HepG2 (cell line): ENCODE measurements around the gene CD300C.

Experiments
- ATF7-NPFF ChIP-seq: sonication (generic); formaldehyde crosslinking; IDR thresholded peaks from 2 replicates; pipeline ENCODE4 v1.8.1; 2023; ENCODE audit warnings: mild to moderate bottlenecking, low read depth, missing genetic modification reagents, moderate library complexity
- BCL3 ChIP-seq: sonication (generic); formaldehyde crosslinking; IDR thresholded peaks from 2 replicates; pipeline ENCODE4 v1.5.1; 2020; ENCODE audit warnings: mild to moderate bottlenecking, missing genetic modification reagents, moderate library complexity
- CEBPB ChIP-seq: IDR thresholded peaks from 2 replicates; pipeline ENCODE4 v1.6.1; 2011; ENCODE audit warnings: low read depth, low read length, improper control_type of control experiment, borderline replicate concordance
- CEBPG ChIP-seq: IDR thresholded peaks from 2 replicates; pipeline ENCODE4 v1.6.1; 2016
- DR1 ChIP-seq: sonication (generic); formaldehyde crosslinking; IDR thresholded peaks from 2 replicates; pipeline ENCODE4 v1.8.0; 2021; ENCODE audit warnings: mild to moderate bottlenecking, missing genetic modification reagents, inconsistent platforms
- MAFF ChIP-seq: IDR thresholded peaks from 2 replicates; pipeline ENCODE4 v1.6.1; 2011; ENCODE audit warnings: low read depth, low read length, improper control_type of control experiment
- MTA3 ChIP-seq: sonication (generic); formaldehyde crosslinking; IDR thresholded peaks from 2 replicates; pipeline ENCODE4 v1.4.0; 2020; ENCODE audit warnings: missing genetic modification reagents
- ZFX ChIP-seq: sonication (generic); formaldehyde crosslinking; IDR thresholded peaks from 2 replicates; pipeline ENCODE4 v1.4.0; 2020; ENCODE audit warnings: mild to moderate bottlenecking, low read depth, missing genetic modification reagents, moderate library complexity
- ZNF263 ChIP-seq: sonication (generic); formaldehyde crosslinking; IDR thresholded peaks from 2 replicates; pipeline ENCODE4 v1.4.0; 2020; ENCODE audit warnings: missing genetic modification reagents
- ZNF337 ChIP-seq: sonication (generic); formaldehyde crosslinking; IDR thresholded peaks from 2 replicates; pipeline ENCODE4 v1.5.1; 2020; ENCODE audit warnings: missing genetic modification reagents, low read depth, mild to moderate bottlenecking, borderline replicate concordance
- ZNF362 ChIP-seq: sonication (generic); formaldehyde crosslinking; IDR thresholded peaks from 2 replicates; pipeline ENCODE4 v1.4.0; 2020; ENCODE audit warnings: missing genetic modification reagents, mild to moderate bottlenecking, borderline replicate concordance
- TF ChIP-seq, protein P1 (sequence below): sonication (generic); formaldehyde crosslinking; IDR thresholded peaks from 2 replicates; pipeline ENCODE4 v1.5.0; 2020; ENCODE audit warnings: mild to moderate bottlenecking, missing genetic modification reagents, moderate library complexity
- TF ChIP-seq, protein P2 (sequence below): IDR thresholded peaks from 2 replicates; pipeline ENCODE4 v1.6.1; 2012; ENCODE audit warnings: inconsistent platforms
- TF ChIP-seq, protein P3 (sequence below): sonication (generic); formaldehyde crosslinking; IDR thresholded peaks from 2 replicates; pipeline ENCODE4 v1.4.0; 2020; ENCODE audit warnings: mild to moderate bottlenecking, missing genetic modification reagents

DNA sequence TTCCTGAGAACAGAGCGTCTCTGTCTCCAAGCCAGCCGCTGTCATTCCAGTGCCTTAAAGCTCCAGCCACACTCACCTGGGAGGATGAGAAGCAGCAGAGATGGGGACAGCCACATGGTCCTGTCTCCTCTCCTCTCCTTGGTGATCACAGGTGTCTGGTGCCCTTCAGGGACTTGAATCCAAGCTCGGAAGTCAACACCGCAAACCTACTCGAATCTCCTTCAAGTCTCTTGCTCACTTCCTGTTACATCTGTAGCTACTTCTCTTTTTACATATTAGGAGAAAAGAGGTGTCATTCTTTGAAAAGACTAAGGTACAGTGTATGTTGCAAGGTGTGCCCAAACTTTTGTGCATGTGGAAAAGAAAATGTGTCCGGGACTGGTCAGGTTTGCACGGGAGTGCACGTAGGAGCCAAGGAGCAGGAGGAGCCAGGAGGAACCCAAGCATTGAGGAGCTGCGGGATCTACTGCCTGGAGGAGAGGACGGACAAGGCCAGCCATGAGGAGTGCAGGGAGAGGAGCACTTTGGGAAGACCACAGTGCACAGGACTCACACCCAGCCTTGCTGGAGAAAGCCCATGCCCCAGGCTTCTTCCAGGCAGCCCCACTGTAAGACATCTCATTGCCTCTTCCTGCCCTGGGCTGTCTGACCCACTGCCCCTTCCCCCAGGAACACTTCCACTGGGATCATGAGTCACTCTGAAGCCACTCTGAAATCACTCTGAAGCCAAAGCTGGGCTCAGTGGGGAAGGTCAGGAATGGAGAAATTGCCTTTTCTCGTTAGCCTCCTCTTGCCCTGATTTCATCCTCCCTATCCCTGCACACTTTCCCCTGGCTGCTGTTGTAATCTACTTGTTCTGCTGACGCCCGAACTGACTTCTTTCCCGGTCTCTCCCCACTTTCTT lies 46.4 kb upstream of the CD300C start, which contains the start of gene CD300LD:
- no peak for TF ChIP-seq ZNF362 (CRISPR knock-in tag)
- no peak for TF ChIP-seq ZFX (CRISPR knock-in tag)
- TF ChIP-seq, protein P1, sequence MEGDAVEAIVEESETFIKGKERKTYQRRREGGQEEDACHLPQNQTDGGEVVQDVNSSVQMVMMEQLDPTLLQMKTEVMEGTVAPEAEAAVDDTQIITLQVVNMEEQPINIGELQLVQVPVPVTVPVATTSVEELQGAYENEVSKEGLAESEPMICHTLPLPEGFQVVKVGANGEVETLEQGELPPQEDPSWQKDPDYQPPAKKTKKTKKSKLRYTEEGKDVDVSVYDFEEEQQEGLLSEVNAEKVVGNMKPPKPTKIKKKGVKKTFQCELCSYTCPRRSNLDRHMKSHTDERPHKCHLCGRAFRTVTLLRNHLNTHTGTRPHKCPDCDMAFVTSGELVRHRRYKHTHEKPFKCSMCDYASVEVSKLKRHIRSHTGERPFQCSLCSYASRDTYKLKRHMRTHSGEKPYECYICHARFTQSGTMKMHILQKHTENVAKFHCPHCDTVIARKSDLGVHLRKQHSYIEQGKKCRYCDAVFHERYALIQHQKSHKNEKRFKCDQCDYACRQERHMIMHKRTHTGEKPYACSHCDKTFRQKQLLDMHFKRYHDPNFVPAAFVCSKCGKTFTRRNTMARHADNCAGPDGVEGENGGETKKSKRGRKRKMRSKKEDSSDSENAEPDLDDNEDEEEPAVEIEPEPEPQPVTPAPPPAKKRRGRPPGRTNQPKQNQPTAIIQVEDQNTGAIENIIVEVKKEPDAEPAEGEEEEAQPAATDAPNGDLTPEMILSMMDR: no peak
- no peak for TF ChIP-seq CEBPB
- TF ChIP-seq ZNF337 (CRISPR knock-in tag): no peak
- TF ChIP-seq, protein P2, sequence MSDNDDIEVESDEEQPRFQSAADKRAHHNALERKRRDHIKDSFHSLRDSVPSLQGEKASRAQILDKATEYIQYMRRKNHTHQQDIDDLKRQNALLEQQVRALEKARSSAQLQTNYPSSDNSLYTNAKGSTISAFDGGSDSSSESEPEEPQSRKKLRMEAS: no peak
- no peak for TF ChIP-seq ZNF263 (CRISPR knock-in tag)
- no peak for TF ChIP-seq CEBPG
- TF ChIP-seq MTA3 (CRISPR knock-in tag): no peak
- TF ChIP-seq MAFF: no peak
- no peak for TF ChIP-seq DR1 (CRISPR knock-in tag)
- no peak for TF ChIP-seq BCL3 (CRISPR knock-in tag)
- TF ChIP-seq, protein P3, sequence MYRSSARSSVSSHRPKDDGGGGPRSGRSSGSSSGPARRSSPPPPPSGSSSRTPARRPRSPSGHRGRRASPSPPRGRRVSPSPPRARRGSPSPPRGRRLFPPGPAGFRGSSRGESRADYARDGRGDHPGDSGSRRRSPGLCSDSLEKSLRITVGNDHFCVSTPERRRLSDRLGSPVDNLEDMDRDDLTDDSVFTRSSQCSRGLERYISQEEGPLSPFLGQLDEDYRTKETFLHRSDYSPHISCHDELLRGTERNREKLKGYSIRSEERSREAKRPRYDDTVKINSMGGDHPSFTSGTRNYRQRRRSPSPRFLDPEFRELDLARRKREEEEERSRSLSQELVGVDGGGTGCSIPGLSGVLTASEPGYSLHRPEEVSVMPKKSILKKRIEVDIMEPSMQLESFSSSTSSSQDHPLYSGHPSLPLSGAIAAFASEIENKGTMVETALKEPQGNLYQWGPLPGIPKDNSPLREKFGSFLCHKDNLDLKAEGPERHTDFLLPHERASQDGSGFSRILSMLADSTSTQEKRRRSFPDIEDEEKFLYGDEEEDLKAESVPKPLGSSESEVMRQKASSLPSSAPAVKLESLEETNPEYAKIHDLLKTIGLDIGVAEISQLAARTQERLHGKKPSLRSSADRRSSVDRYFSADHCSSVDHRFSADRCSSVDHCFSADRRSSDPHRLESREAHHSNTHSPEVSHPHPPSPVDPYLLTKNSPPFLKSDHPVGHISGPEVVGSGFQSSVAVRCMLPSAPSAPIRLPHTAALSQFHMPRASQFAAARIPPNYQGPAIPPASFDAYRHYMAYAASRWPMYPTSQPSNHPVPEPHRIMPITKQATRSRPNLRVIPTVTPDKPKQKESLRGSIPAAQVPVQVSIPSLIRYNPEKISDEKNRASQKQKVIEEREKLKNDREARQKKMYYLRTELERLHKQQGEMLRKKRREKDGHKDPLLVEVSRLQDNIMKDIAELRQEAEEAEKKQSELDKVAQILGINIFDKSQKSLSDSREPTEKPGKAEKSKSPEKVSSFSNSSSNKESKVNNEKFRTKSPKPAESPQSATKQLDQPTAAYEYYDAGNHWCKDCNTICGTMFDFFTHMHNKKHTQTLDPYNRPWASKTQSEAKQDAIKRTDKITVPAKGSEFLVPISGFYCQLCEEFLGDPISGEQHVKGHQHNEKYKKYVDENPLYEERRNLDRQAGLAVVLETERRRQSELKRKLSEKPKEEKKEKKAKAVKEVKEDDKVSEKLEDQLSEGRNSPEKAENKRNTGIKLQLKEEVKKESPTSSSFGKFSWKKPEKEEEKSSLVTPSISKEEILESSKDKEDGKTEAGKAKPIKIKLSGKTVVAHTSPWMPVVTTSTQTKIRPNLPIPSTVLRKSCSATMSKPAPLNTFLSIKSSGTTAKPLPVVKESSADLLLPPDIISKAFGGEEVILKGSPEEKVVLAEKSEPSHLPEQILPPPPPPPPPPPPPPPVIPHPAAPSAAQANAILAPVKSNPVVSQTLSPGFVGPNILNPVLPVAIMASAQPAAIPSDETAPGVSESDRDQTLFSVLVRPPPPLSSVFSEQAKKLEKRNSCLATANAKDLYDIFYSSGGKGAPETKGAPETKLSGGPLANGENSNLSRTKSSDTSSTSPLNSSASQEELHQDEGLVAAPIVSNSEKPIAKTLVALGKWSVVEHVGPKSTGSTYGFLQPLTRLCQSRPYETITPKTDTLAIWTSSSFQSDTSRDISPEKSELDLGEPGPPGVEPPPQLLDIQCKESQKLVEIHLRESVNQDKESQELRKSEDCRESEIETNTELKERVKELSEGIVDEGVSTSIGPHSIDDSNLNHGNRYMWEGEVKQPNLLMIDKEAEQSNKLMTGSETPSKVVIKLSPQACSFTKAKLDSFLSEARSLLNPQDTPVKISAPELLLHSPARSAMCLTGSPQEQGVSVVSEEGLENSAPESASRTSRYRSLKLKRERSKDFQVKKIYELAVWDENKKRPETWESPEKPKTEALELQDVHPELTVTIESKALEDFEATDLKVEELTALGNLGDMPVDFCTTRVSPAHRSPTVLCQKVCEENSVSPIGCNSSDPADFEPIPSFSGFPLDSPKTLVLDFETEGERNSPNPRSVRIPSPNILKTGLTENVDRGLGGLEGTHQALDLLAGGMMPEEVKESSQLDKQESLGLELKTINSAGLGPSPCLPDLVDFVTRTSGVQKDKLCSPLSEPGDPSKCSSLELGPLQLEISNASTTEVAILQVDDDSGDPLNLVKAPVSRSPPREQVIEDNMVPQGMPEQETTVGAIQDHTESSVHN (CRISPR knock-in tag): no peak
- TF ChIP-seq ATF7-NPFF (CRISPR knock-in tag): no peak
